Smooth muscle cell (in vitro differentiated cells): ENCODE results near the gene ARHGEF4. TPM values are rescaled to one million over a fixed set of nuclear protein-coding genes. Genes with fewer than 3 reads are reported as not detected.
A peak's percentile ranks its signal among the peaks of the same experiment; 100 is the strongest.

ENCODE experiments used
- DNase-seq: peaks from one replicate; lab custom pipeline; 2025; ENCODE audit not compliant: unreplicated experiment; lab: John Stamatoyannopoulos, UW
- H2AFZ ChIP-seq: fragments of 200-600 bp; sonication (generic); 2 replicates; pipeline ENCODE4 v1.6.0; 2016; ENCODE audit warnings: antibody characterized with exemption, low read depth, mild to moderate bottlenecking
- H3F3A ChIP-seq: fragments of 200-600 bp; sonication (generic); 2 replicates; pipeline ENCODE4 v1.6.0; 2017; ENCODE audit warnings: antibody characterized with exemption, low read depth
- H3K27ac ChIP-seq: fragments of 200-600 bp; sonication (generic); 2 replicates; pipeline ENCODE4 v1.5.1; 2016; ENCODE audit warnings: low read depth, mild to moderate bottlenecking
- H3K27me3 ChIP-seq: fragments of 200-600 bp; sonication (generic); 2 replicates; pipeline ENCODE4 v1.6.1; 2016; ENCODE audit warnings: low read depth, mild to moderate bottlenecking
- H3K36me3 ChIP-seq: fragments of 200-600 bp; sonication (generic); 2 replicates; pipeline ENCODE4 v1.5.1; 2016; ENCODE audit warnings: low read depth
- H3K4me1 ChIP-seq: fragments of 200-600 bp; sonication (generic); 2 replicates; pipeline ENCODE4 v1.5.1; 2016; ENCODE audit warnings: low read depth
- H3K4me2 ChIP-seq: fragments of 200-600 bp; sonication (generic); 2 replicates; pipeline ENCODE4 v1.6.0; 2016; ENCODE audit warnings: mild to moderate bottlenecking
- H3K4me3 ChIP-seq: fragments of 200-600 bp; sonication (generic); 2 replicates; pipeline ENCODE4 v1.5.1; 2016; ENCODE audit warnings: mild to moderate bottlenecking
- H3K79me2 ChIP-seq: fragments of 200-600 bp; sonication (generic); 2 replicates; pipeline ENCODE4 v1.6.0; 2016; ENCODE audit warnings: low read depth, mild to moderate bottlenecking
- H3K9ac ChIP-seq: fragments of 200-600 bp; sonication (generic); 2 replicates; pipeline ENCODE4 v1.6.0; 2016; ENCODE audit warnings: low read depth
- H3K9me3 ChIP-seq: fragments of 200-600 bp; sonication (generic); replicated peaks from 2 replicates; pipeline ENCODE4 v1.5.1; 2016; ENCODE audit warnings: low read depth
- H4K20me1 ChIP-seq: fragments of 200-600 bp; sonication (generic); 2 replicates; pipeline ENCODE4 v1.6.0; 2016; ENCODE audit warnings: low read depth
- CTCF ChIP-seq: fragments of 200-600 bp; sonication (generic); IDR thresholded peaks from 2 replicates; pipeline ENCODE4 v1.5.1; 2017; ENCODE audit warnings: borderline replicate concordance, mild to moderate bottlenecking, antibody characterized with exemption; ENCODE audit not compliant: insufficient read depth, poor library complexity, severe bottlenecking
- WGBS: methylation state at CpG from one replicate; pipeline ENCODE4 v1.1.7; 2016; ENCODE audit warnings: low lambda C conversion rate; 5-methylcytosine and 5-hydroxymethylcytosine counted together
- polyA plus RNA-seq: library from polyadenylated mRNA; unstranded; fragments of >200 nt; fragmentation: Nextera tagmentation; extraction: Ambion mirVana; gene quantifications from 2 replicates; pipeline ENCODE4 v1.2.1, GENCODE V29; 2016
- total RNA-seq: library from RNA; depleted of rRNA; stranded (reverse); fragments of >200 nt; gene quantifications from 2 replicates; pipeline ENCODE4 v1.2.3, GENCODE V29; 2014

The ARHGEF4 gene
- total and polyA plus RNA-seq, 2 experiments from 2014 or later, result 14.9 to 16.0 TPM

DNA sequence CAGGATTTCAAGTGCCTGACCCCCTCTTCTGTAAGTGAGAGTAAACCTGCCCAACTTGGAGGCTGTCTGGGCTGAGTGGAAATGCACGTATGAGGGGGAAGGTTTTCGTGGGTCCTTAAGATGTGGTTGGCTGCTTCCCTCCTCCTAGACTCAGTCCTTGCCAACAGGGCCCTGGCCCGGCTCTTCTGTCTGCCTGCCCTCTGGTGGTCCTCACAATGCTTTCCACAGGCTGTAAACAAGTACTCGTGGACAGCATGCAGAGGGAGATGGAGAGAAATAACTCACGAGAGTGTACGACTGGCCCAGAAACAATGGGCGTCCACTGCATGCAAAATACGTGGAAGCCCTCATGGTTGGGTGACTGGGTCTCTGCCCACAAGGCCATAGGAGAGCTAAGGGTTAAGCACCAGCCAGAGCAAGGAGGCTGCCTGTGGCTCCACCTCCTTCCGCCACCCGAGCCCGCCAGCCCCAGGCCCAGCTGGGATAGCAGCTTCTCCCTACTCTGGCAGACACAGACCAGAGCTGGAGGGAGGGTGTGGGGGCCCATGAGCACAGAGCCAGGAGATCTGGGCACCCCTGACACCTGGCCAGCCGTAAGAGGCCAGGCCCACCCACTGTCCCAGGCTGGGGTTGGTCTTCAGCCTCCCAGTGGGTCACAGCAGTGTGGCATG lies 17.0 kb upstream of the ARHGEF4 start:
- H3K4me1 ChIP-seq, result peaks cover 15% of the 10 kb centered on the region
- H3K9ac ChIP-seq, result no peak overlapping the region
- no peak overlapping the region for H3K4me3 ChIP-seq
- peak overlapping the region; percentile 54 for H3K4me2 ChIP-seq
- no peaks in the 10 kb centered on the region for H4K20me1 ChIP-seq
- TF ChIP-seq CTCF, result no peak
- no peaks in the 10 kb centered on the region for H3F3A ChIP-seq
- no peaks in the 10 kb centered on the region for H3K27me3 ChIP-seq
- H2AFZ ChIP-seq, result peak overlapping the region; percentile 85
- DNase-seq, result no peak
- H3K79me2 ChIP-seq, result no peaks in the 10 kb centered on the region
- no peak overlapping the region for H3K27ac ChIP-seq
- H3K36me3 ChIP-seq, result no peaks in the 10 kb centered on the region
- WGBS, result 41% methylated on average over 12 of the region's 12 CpGs
- no peaks in the 10 kb centered on the region for H3K9me3 ChIP-seq

DNA sequence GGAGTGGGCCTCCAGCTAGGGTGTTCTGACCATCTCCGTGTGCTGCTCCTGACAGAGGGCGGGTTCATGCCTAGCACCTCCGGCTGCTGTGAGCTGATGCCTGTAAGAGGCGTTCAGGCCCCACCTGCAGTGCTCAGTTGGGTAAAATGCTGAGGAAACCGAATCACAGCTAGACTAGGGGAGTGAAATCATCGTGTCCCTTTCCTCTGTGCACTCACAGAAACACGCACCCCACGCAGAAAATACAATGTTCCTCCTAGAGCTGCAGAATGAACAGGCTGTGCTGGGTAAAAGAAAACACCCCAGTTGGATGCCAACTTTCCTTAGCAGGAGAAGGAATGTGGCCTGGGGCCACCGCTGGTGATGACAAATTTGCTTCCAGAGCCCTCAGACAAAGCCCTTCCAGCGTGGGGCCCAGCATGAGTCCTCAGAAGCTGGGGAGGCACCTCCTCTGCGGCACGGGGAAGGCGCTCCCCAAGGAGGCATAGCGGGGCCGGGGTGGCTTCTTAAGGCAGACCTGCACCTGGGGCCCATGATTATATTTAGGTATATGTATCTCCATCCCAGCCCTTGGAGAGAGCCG lies 16.3 kb upstream of the ARHGEF4 start:
- no peak overlapping the region for H3K4me3 ChIP-seq
- H3F3A ChIP-seq, result no peaks in the 10 kb centered on the region
- peaks cover 15% of the 10 kb centered on the region for H3K4me1 ChIP-seq
- H3K36me3 ChIP-seq, result no peaks in the 10 kb centered on the region
- H3K79me2 ChIP-seq, result no peaks in the 10 kb centered on the region
- 48% methylated on average over 16 of the region's 16 CpGs for WGBS
- no peaks in the 10 kb centered on the region for H4K20me1 ChIP-seq
- peak overlapping the region; percentile 54 for H3K4me2 ChIP-seq
- no peaks in the 10 kb centered on the region for H3K27me3 ChIP-seq
- peak overlapping the region; percentile 85 for H2AFZ ChIP-seq
- H3K9ac ChIP-seq, result no peak overlapping the region
- no peaks in the 10 kb centered on the region for H3K9me3 ChIP-seq
- no peak overlapping the region for H3K27ac ChIP-seq
- DNase-seq, result no peak
- no peak for TF ChIP-seq CTCF

- Histone ChIP-seq H2AFZ (no peak overlapping the region), H3K9me3 (no peaks in the 10 kb centered on the region), H3K4me1 (peaks cover 18% of the 10 kb centered on the region), H3K27ac (no peak overlapping the region), H3F3A (no peaks in the 10 kb centered on the region), H4K20me1 (no peaks in the 10 kb centered on the region), H3K4me2 (no peak overlapping the region), H3K27me3 (no peaks in the 10 kb centered on the region), H3K4me3 (no peak overlapping the region), H3K9ac (no peak overlapping the region), H3K36me3 (no peaks in the 10 kb centered on the region), H3K79me2 (no peaks in the 10 kb centered on the region)
- no peak for DNase-seq
- 92% methylated on average over 7 of the region's 8 CpGs for WGBS
- TF ChIP-seq CTCF, result no peak
Measured at GRCh38 chr2:130821867-130822266, 14.8 kb upstream of the ARHGEF4 start.

- Histone ChIP-seq H3K79me2 (no peaks in the 10 kb centered on the region), H3F3A (no peaks in the 10 kb centered on the region), H3K27me3 (no peaks in the 10 kb centered on the region), H4K20me1 (no peaks in the 10 kb centered on the region), H3K36me3 (no peaks in the 10 kb centered on the region), H3K4me1 (peaks cover 27% of the 10 kb centered on the region), H3K9ac (no peak overlapping the region), H2AFZ (no peak overlapping the region), H3K9me3 (no peaks in the 10 kb centered on the region), H3K4me3 (no peak overlapping the region), H3K27ac (no peak overlapping the region), H3K4me2 (no peak overlapping the region)
- DNase-seq, result no peak
- TF ChIP-seq CTCF, result no peak
- 95% methylated on average over 7 of the region's 10 CpGs for WGBS
Measured at GRCh38 chr2:130822766-130823165, 13.9 kb upstream of the ARHGEF4 start.
